Activated T-helper 1 cell treated with Interleukin-2 at 50 U/mL for 16 hours (primary cell): Measurements from ENCODE around the gene LPP.

Source experiments
- DNase-seq: peaks from one replicate; pipeline ENCODE4 v3.0.0-alpha.2; 2020; ENCODE audit warnings: low read depth

Gene LPP

DNA sequence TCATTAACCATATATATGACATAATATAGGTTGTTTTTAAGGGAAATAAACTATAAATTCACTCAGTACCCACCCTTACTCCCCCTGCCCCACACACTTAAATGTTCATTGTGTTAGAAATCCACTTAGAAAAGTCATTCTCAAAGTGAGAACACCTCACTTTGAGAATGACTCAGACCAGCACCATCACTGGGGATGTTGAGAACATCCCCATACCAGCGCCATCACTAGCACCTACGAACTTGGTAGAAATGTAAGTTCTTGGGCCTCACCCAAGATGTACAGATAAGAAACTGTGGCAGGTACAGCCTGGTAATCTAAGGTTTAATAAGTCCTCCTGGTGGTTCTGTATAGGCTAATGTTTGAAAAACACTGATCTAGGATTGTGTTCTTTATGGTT is 362.6 kb downstream of the LPP start:
- no peak for DNase-seq

GRCh38 chr3:188518416-188518815 is 364.5 kb downstream of the LPP start:
- DNase-seq: no peak

DNA sequence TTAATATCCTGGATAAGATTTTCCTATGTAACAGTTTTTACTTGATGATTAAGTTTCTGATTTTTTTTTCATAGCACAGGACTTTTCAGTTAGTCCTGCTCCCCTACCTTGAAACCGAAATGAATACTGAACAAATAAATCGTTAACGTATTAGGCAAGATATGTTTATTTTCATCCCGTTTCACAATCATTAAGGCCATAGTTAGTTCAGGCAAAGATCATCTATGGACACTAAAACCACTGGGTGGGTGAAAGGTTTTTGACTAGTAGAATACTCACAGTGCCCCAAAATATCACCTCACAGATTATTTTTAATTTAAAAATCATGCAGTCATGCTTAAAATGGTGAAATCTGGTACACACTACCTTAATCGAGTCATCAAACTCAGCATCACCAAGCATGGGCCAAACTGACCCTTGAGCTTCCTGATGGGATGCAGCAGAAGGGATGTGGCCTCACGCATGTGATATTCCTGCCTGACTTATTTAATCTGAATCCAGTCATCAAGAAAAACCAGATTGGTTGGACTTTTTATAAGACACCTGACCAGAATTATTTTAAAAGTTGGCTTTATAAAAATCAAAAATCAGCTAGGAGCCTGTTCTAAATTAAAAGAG is 365.0 kb downstream of the LPP start:
- DNase-seq: no peak

- DNase-seq: no peak
These were observed 366.5 kb downstream of the LPP start for GRCh38 chr3:188520466-188520865.

- no peak for DNase-seq
These were observed 368.2 kb downstream of the LPP start for GRCh38 chr3:188522115-188522514.

- DNase-seq: no peak
These were observed 369.3 kb downstream of the LPP start for GRCh38 chr3:188523291-188523690.

- DNase-seq: no peak
These were observed 370.1 kb downstream of the LPP start for GRCh38 chr3:188524052-188524451.

GRCh38 chr3:188526057-188526456 is 372.1 kb downstream of the LPP start:
- no peak for DNase-seq

DNA sequence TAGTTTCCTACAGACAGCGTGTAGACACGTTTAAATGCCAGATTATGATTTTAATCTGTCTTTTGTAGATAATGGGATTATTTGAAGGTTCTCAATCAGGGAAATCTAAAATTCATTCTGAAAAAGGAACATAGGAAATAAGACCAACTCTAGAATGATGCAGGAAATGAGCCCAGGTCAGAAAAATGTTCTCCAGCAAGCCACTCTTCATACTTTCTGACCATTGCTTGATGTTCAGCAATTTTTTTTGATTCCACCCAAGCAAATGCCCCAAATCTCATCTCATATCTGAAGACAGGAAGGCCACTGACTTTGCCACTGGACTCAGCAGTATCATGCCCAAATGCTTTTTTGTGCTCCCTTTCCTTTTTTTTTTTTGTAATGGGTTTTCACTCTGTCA is 373.4 kb downstream of the LPP start:
- no peak for DNase-seq

GRCh38 chr3:188528396-188528795 is 374.4 kb downstream of the LPP start:
- DNase-seq: no peak

DNA sequence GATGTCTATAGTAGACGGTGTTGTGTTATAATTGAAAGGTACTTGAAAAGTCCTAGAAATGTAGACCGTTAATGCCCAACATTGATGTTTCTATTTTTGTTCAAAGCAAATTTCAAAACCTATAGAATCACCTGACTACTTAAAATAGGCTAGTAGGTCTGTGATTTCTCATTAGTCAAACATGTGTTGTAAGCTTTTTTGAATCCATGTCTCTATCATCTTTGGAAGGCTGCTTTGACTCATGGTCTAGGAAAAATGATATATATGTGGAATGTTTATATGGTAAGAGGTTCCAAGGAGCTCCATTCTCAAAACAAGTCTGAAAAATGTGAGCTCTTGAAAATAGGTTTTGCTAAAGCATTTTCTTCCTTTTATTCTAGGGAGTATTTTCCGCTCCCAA is 375.3 kb downstream of the LPP start:
- DNase-seq: no peak

DNA sequence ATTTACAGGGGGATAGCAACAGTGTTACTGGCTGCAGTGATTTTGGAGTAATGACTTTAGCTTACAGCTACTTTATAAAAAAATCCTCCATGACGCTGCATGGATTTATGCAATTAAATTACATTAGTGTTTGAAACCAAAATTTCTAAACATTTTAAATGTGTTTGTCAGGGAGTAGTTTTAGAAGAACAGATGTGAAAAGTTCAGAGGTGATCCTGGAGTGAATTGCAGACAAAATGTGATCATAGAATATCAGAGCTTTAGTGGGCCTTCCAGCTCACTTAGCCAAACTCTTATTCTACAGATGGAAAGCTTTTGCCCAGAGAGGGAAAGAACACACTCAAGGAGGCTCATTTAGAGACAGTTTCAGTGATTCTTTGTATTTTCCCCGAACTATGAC is 376.3 kb downstream of the LPP start:
- no peak for DNase-seq

GRCh38 chr3:188531210-188531609 is 377.3 kb downstream of the LPP start:
- no peak for DNase-seq

DNA sequence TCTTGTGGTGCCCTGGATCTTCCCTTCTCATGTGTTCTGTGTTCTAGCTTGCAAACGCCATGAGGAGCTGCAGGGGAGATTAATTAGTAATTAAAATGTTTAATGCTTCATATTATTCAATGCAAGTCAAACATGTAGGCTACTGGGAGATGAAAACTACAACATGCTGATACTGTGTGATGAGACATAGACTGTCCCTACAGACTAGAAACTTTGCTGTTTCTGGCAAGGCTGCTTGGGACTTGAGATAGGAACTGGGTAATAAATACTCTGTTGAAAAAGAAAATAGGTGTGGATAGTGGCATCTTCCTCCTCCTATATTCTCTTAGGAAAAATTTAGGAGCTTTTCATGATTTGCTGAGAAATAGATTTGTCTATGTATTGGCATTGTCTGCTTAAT is 379.2 kb downstream of the LPP start:
- no peak for DNase-seq

DNA sequence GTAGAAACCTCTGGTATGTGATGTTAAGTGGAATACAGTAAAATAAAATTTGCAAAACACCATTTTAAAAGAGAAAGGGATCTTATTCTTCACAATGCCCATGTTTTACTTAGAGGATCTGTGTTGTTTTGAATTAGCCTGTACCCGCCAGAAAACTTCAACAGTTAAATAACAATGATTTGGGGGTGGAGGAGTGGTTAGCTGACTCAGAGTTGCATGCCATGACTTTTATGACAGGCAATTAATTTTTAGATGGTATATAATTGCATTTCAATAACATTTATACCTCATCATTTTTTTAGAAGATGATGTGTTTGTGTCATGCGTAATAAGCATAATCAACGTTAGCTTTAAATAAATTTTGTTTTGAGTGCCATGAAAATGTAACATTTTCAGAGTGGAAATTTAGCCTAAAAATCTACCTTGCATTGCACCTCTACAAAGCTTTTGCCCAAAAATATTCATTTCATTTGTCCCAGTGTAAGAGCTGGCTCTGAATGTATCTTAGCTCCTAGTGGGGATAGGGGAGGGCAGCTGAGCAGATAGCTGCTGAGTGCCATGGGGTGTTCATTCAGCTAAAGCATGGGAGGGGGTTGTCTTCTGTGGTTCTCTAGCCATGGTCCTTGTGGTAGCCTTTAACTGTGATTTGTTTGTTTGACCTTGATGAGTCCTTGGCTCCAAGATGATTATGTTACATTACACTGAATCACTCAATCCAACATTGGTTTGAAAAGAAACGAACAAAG is 379.8 kb downstream of the LPP start:
- DNase-seq: no peak

- DNase-seq: no peak
These were observed 380.7 kb downstream of the LPP start for GRCh38 chr3:188534633-188535032.

DNA sequence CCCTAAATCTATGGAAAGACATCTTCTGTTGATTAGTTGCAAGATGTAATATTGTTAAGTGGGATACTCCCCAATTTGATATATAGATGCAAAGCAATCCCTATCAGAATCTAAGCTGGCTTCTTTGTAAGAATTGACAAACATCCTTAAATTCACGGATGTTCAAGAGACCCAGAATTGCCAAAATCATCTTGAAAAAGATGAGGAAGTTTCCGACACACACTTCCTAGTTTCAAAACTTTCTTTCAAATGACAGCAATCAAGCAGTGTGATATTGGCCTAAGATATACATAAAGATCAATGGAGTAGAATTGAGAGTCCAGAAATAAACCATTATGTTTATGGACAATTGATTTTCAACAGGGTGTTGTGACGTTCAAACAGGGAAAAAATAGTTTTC is 383.6 kb downstream of the LPP start:
- DNase-seq: no peak

GRCh38 chr3:188539037-188539436 is 385.1 kb downstream of the LPP start:
- DNase-seq: no peak

DNA sequence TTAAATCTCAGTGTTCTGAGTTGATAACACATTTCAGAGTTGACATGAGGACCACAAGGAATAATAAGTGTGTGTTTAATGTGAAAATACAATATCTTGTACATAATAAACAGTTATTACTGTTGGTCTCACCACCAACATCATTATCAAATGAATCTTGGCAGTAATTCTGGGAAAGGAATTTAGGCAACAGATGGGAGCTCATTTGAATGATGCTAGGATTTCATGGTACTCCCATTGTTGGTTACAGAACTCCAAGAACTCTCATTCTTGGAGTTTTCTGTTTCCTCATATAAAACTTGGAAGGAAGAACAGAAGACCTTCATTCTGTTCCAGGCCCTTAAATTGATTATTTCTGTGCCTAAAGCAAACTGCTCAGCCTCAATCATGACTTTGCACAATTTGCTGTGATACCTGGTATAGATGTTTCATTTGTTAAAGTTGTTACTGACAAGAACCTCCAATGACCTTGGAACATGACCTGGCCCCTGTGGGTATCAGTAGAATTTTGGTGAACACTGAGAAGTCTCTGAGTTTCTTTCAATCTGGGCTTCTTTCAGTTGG is 385.8 kb downstream of the LPP start:
- no peak for DNase-seq

DNA sequence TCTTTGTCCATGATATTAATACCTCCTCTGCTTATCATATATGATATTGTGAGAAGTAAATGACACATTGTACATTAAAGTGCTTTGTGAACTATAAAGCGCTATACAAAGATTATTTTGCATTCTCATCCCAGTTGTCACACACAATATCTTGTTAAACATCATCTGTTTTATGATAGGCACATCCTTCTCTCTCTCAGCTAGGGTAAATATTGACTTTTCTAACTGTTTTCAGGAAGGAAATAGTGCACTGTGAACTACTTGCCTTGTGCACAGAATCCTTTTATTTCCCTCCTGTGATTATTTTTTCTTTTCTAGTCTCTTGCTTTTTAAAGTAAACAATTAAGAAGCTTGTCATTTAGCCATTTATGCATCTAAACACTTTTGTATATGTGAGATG is 388.2 kb downstream of the LPP start:
- DNase-seq: no peak

DNA sequence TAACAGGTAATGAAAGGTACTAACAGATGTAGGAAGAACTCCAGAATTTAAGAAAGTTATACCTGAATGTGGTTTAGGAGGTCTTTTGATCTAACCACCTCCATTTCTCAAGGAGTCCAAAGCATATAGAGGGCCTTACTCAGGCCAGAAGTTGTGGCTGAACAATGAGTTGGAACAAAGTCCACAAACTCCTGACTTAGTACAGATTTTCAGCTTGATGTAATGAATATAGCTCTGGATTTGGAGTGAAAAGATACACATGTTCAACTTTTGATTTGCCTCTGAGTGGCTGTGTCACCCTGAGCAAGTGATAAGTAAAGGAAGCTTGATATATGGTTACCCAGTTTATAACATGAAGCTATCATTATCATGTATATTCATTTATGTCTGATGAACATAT is 390.1 kb downstream of the LPP start:
- no peak for DNase-seq

DNA sequence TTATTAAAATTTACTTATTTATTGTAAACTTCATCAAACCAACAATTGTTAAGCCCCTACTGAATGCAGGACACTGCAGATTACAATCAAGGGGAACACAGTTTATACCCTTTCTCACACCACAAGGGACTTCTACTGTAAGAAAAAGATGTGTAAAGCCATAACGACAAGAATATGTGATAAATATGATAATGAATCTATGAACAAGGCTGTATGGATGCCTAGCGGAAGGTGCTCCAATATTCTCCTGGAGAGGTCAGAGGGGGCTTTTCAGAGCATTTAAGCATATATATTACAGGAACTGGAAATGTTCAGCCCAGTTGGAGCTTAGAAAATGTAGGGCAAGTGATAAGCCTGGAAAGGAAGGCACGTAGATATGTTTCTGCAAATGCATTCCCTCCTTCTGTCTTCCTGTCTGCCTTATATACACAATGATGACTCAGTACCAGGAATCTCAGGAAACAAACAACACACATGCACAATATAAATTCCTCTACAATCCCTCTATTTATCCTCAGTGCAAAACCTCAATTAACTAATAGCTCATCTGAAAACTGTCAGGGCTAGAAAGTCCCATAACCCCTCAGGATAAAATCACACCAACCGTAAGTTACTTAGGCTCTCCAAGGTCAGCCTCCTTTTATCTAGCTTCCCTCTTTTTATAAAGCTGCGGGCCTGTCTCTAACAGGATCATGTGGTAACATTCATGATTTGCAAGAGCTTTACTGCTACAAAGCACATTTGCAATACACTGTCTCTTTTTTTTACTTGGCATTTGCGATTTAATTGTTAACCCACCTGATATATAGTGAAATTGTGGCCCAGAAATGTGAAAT is 393.1 kb downstream of the LPP start:
- no peak for DNase-seq

GRCh38 chr3:188553569-188553968 is 399.6 kb downstream of the LPP start:
- peak; percentile 0 for DNase-seq
